WERI-Rb-1 (cell line): ENCODE measurements around the gene NMRK2.

ENCODE experiments used
- DNase-seq: peaks from one replicate; pipeline ENCODE4 v3.0.0-alpha.2; 2020
- H3K27ac ChIP-seq: fragments of 250-450 bp; sonication (Bioruptor Pico); 2 replicates; pipeline ENCODE4 v1.5.1; 2020; ENCODE audit warnings: mild to moderate bottlenecking, moderate library complexity
- H3K27me3 ChIP-seq: fragments of 250-450 bp; sonication (Bioruptor Pico); 2 replicates; pipeline ENCODE4 v1.5.1; 2021; ENCODE audit warnings: mild to moderate bottlenecking, low read depth, moderate library complexity; ENCODE audit not compliant: insufficient read depth, severe bottlenecking
- H3K36me3 ChIP-seq: fragments of 250-450 bp; sonication (Bioruptor Pico); 2 replicates; pipeline ENCODE4 v1.5.1; 2020; ENCODE audit warnings: mild to moderate bottlenecking, moderate library complexity
- H3K4me3 ChIP-seq: 2 replicates; pipeline ENCODE4 v1.5.1; 2011; ENCODE audit warnings: low read depth, mild to moderate bottlenecking, control low read depth, low read length
- H3K9me3 ChIP-seq: fragments of 250-450 bp; sonication (Bioruptor Pico); 2 replicates; pipeline ENCODE4 v1.5.1; 2021; ENCODE audit warnings: mild to moderate bottlenecking, moderate library complexity; ENCODE audit not compliant: severe bottlenecking
- CTCF ChIP-seq: IDR thresholded peaks from 2 replicates; pipeline ENCODE4 v1.5.1; 2011; ENCODE audit warnings: low read depth, mild to moderate bottlenecking, control low read depth, inconsistent platforms, low read length

Gene NMRK2

GRCh38 chr19:3898426-3898825, 34.4 kb upstream of the NMRK2 start:
- TF ChIP-seq CTCF, result no peak
- H3K9me3 ChIP-seq, result peaks cover 5% of the 10 kb centered on the region
- no peaks in the 10 kb centered on the region for H3K27me3 ChIP-seq
- no peak overlapping the region for H3K4me3 ChIP-seq
- no peak for DNase-seq
- H3K27ac ChIP-seq, result no peak overlapping the region
- H3K36me3 ChIP-seq, result peaks cover 55% of the 10 kb centered on the region

- H3K4me3 ChIP-seq, result no peak overlapping the region
- peaks cover 5% of the 10 kb centered on the region for H3K9me3 ChIP-seq
- no peaks in the 10 kb centered on the region for H3K27me3 ChIP-seq
- H3K36me3 ChIP-seq, result peaks cover 62% of the 10 kb centered on the region
- no peak for TF ChIP-seq CTCF
- H3K27ac ChIP-seq, result no peak overlapping the region
- no peak for DNase-seq
Measured at GRCh38 chr19:3899531-3900294, 33.2 kb upstream of the NMRK2 start.

- no peak for DNase-seq
- H3K27me3 ChIP-seq, result no peaks in the 10 kb centered on the region
- no peak for TF ChIP-seq CTCF
- peaks cover 73% of the 10 kb centered on the region for H3K36me3 ChIP-seq
- no peak overlapping the region for H3K4me3 ChIP-seq
- H3K27ac ChIP-seq, result no peak overlapping the region
- H3K9me3 ChIP-seq, result peaks cover 5% of the 10 kb centered on the region
Measured at GRCh38 chr19:3902317-3902973, 30.4 kb upstream of the NMRK2 start.

- Histone ChIP-seq H3K4me3 (no peak overlapping the region), H3K27me3 (no peaks in the 10 kb centered on the region)
- DNase-seq, result no peak
Measured at GRCh38 chr19:3904233-3904632, 28.6 kb upstream of the NMRK2 start.

GRCh38 chr19:3907626-3908265, 25.1 kb upstream of the NMRK2 start:
- no peak overlapping the region for H3K27ac ChIP-seq
- no peak for TF ChIP-seq CTCF
- peaks cover 78% of the 10 kb centered on the region for H3K36me3 ChIP-seq
- no peaks in the 10 kb centered on the region for H3K27me3 ChIP-seq
- no peak overlapping the region for H3K4me3 ChIP-seq
- peaks cover 16% of the 10 kb centered on the region for H3K9me3 ChIP-seq
- no peak for DNase-seq

More at GRCh38 chr19:3904233-3904632, 28.6 kb upstream of the NMRK2 start:
- TF ChIP-seq CTCF, result no peak
- Histone ChIP-seq H3K27ac (no peak overlapping the region), H3K36me3 (peaks cover 70% of the 10 kb centered on the region), H3K9me3 (no peaks in the 10 kb centered on the region)
